ENCODE data around the gene MFSD12.

GRCh38 chr19:3573162-3573857, 15.9 kb upstream of the MFSD12 start:
- TF ChIP-seq EZH2 (IDR thresholded peaks at IDR 0.05; ENCODE audit: insufficient read depth, poor library complexity, severe bottlenecking) (no peak), EZH2phosphoT487 (IDR thresholded peaks at IDR 0.05; ENCODE audit: insufficient read depth, low read depth) (no peak)
